ENCODE data around the gene LRRC25.

LRRC25 gene

GRCh38 chr19:18397242-18398202, at the start of gene LRRC25:
LRRC25 (minus strand) TSS chr19:18397622; CDS start chr19:18396963, 659 bp downstream.
- DNase-seq (ENCODE audit: low read depth in 2 of 2), result no peak

- DNase-seq (ENCODE audit: low read depth in 2 of 2), result no peak
Observed at GRCh38 chr19:18446811-18447359, 49.5 kb upstream of the LRRC25 start.

- no peak for DNase-seq (ENCODE audit: low read depth in 2 of 2)
Observed at GRCh38 chr19:18446145-18446810, 48.9 kb upstream of the LRRC25 start.

GRCh38 chr19:18445262-18445948, 48.0 kb upstream of the LRRC25 start:
- DNase-seq (ENCODE audit: low read depth in 2 of 2), result no peak

GRCh38 chr19:18444513-18444912, 47.1 kb upstream of the LRRC25 start:
- no peak for DNase-seq (ENCODE audit: low read depth in 2 of 2)

GRCh38 chr19:18443831-18444230, 46.4 kb upstream of the LRRC25 start:
- DNase-seq (ENCODE audit: low read depth in 2 of 2), result no peak

- no peak for DNase-seq (ENCODE audit: low read depth in 2 of 2)
Observed at GRCh38 chr19:18443406-18443805, 46.0 kb upstream of the LRRC25 start.

- no peak for DNase-seq (ENCODE audit: low read depth in 2 of 2)
Observed at GRCh38 chr19:18442941-18443340, 45.5 kb upstream of the LRRC25 start.

GRCh38 chr19:18441804-18442788, 44.7 kb upstream of the LRRC25 start:
- no peak for DNase-seq (ENCODE audit: low read depth in 2 of 2)

- DNase-seq (ENCODE audit: low read depth in 2 of 2), result no peak
Observed at GRCh38 chr19:18440936-18441803, 43.7 kb upstream of the LRRC25 start.

GRCh38 chr19:18440415-18440877, 43.0 kb upstream of the LRRC25 start:
- DNase-seq (ENCODE audit: low read depth in 2 of 2), result no peak

- DNase-seq (ENCODE audit: low read depth in 2 of 2), result no peak
Observed at GRCh38 chr19:18439910-18440237, 42.5 kb upstream of the LRRC25 start.

GRCh38 chr19:18439025-18439909, 41.8 kb upstream of the LRRC25 start:
- DNase-seq (ENCODE audit: low read depth in 2 of 2), result no peak

GRCh38 chr19:18438331-18439024, 41.1 kb upstream of the LRRC25 start:
- DNase-seq (ENCODE audit: low read depth in 2 of 2), result no peak

GRCh38 chr19:18437491-18438330, 40.3 kb upstream of the LRRC25 start, which contains the start of gene ISYNA1:
ISYNA1 (minus strand) TSS chr19:18438133; CDS start chr19:18437979, 154 bp downstream.
- DNase-seq (ENCODE audit: low read depth in 2 of 2), result peak in 1 of 2 donors; percentile 30

- peak; percentile 58 to 63 for DNase-seq (ENCODE audit: low read depth in 2 of 2)
Observed at GRCh38 chr19:18436671-18437490, 39.5 kb upstream of the LRRC25 start.
